T-helper 2 cell treated with Interferon-gamma antibody and Interleukin-4, amounts not matched to agents 5 μg/mL and 100 μg/mL, for 36 hours (primary cell): ENCODE data around the gene SETD1B.
"Not testable (repeated sequence)": the region's sequence is repeated elsewhere in the genome, so short reads cannot be mapped to it uniquely, and the experiment has no call there.

Source experiments
- DNase-seq: peaks from one replicate; pipeline ENCODE4 v3.0.0; 2021; ENCODE audit warnings: low spot score
- H3K27ac Mint-ChIP-seq: one replicate; pipeline ENCODE4 v1.8.0; 2021; ENCODE audit warnings: mild to moderate bottlenecking, mixed read lengths
- H3K27me3 Mint-ChIP-seq: one replicate; pipeline ENCODE4 v1.8.0; 2021; ENCODE audit warnings: low read depth, mixed read lengths
- H3K36me3 Mint-ChIP-seq: one replicate; pipeline ENCODE4 v1.8.0; 2021; ENCODE audit warnings: low read depth, mixed read lengths
- H3K4me1 Mint-ChIP-seq: one replicate; pipeline ENCODE4 v1.8.0; 2021; ENCODE audit warnings: low read depth, mixed read lengths
- H3K4me3 Mint-ChIP-seq: one replicate; pipeline ENCODE4 v1.8.0; 2022; ENCODE audit warnings: mild to moderate bottlenecking, moderate library complexity, mixed read lengths
- H3K9me3 Mint-ChIP-seq: one replicate; pipeline ENCODE4 v1.8.0; 2021; ENCODE audit warnings: mixed read lengths

SETD1B gene

GRCh38 chr12:121787063-121788025 lies 16.5 kb upstream of the SETD1B start:
- Mint-ChIP-seq H3K4me1 (peaks cover 74% of the 10 kb centered on the region), H3K9me3 (no peaks in the 10 kb centered on the region), H3K36me3 (peaks cover 63% of the 10 kb centered on the region), H3K27me3 (no peaks in the 10 kb centered on the region), H3K4me3 (peak overlapping the region; percentile 99), H3K27ac (peak overlapping the region; percentile 100)
- no peak for DNase-seq

GRCh38 chr12:121788176-121788818 lies 15.5 kb upstream of the SETD1B start:
- no peaks in the 10 kb centered on the region for H3K27me3 Mint-ChIP-seq
- DNase-seq: no peak
- H3K36me3 Mint-ChIP-seq: peaks cover 58% of the 10 kb centered on the region
- H3K4me3 Mint-ChIP-seq: peak overlapping the region; percentile 99
- H3K27ac Mint-ChIP-seq: peak overlapping the region; percentile 100
- no peaks in the 10 kb centered on the region for H3K9me3 Mint-ChIP-seq
- peaks cover 69% of the 10 kb centered on the region for H3K4me1 Mint-ChIP-seq

DNA sequence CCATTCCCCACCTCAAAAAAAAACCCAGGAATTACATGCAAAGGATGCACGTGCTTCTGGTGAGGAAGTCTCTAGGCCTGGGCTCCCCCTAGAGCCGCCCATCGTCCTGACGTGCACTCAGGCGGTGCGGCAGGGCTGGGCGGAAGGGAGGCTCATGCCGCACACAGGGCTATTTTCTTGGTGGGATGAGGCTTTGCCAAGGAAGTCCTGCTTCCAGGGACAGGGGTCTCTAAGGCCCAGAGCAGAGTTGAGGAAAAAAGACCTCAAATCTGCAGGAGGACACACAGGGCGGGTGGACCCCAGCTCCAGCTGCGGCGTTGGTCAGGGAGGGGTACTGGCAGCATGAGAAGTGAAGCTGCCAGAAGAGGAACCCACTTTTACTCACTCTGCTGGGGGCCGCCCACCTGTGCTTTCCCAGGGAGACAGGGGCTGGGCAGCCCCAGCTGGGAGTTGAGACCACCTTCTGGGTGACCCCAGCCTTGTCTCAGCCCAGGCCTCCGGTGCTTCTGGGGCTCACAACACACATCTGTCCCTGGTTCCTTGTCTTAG lies 14.5 kb upstream of the SETD1B start:
- peaks cover 55% of the 10 kb centered on the region for H3K36me3 Mint-ChIP-seq
- no peaks in the 10 kb centered on the region for H3K9me3 Mint-ChIP-seq
- peaks cover 63% of the 10 kb centered on the region for H3K4me1 Mint-ChIP-seq
- H3K27ac Mint-ChIP-seq: peak overlapping the region; percentile 100
- H3K4me3 Mint-ChIP-seq: peak overlapping the region; percentile 99
- DNase-seq: no peak
- H3K27me3 Mint-ChIP-seq: no peaks in the 10 kb centered on the region

GRCh38 chr12:121789800-121790728 lies 13.7 kb upstream of the SETD1B start:
- H3K27ac Mint-ChIP-seq: peak overlapping the region; percentile 100
- H3K36me3 Mint-ChIP-seq: peaks cover 49% of the 10 kb centered on the region
- H3K27me3 Mint-ChIP-seq: no peaks in the 10 kb centered on the region
- H3K4me3 Mint-ChIP-seq: peak overlapping the region; percentile 99
- H3K4me1 Mint-ChIP-seq: peaks cover 63% of the 10 kb centered on the region
- DNase-seq: peak; percentile 92
- H3K9me3 Mint-ChIP-seq: no peaks in the 10 kb centered on the region

- peak overlapping the region; percentile 99 for H3K4me3 Mint-ChIP-seq
- not testable (repeated sequence) for DNase-seq, H3K27me3 Mint-ChIP-seq, H3K9me3 Mint-ChIP-seq
- H3K4me1 Mint-ChIP-seq: peaks cover 67% of the 10 kb centered on the region
- H3K36me3 Mint-ChIP-seq: peaks cover 51% of the 10 kb centered on the region
- H3K27ac Mint-ChIP-seq: peak overlapping the region; percentile 100
These were observed 13.0 kb upstream of the SETD1B start for GRCh38 chr12:121790785-121791184.

- peaks cover 43% of the 10 kb centered on the region for H3K36me3 Mint-ChIP-seq
- peak overlapping the region; percentile 79 for H3K27ac Mint-ChIP-seq
These were observed 11.9 kb upstream of the SETD1B start for GRCh38 chr12:121791671-121792551.

GRCh38 chr12:121792607-121793439 lies 11.0 kb upstream of the SETD1B start:
- Mint-ChIP-seq H3K36me3 (peaks cover 40% of the 10 kb centered on the region), H3K4me1 (peaks cover 58% of the 10 kb centered on the region), H3K27ac (peak overlapping the region; percentile 79), H3K27me3 (no peaks in the 10 kb centered on the region), H3K9me3 (no peaks in the 10 kb centered on the region), H3K4me3 (peak overlapping the region; percentile 94)
- DNase-seq: peak; percentile 65

More at GRCh38 chr12:121791671-121792551, 11.9 kb upstream of the SETD1B start:
- Mint-ChIP-seq H3K9me3 (no peaks in the 10 kb centered on the region), H3K4me1 (peaks cover 61% of the 10 kb centered on the region), H3K27me3 (no peaks in the 10 kb centered on the region), H3K4me3 (peak overlapping the region; percentile 94)
- DNase-seq: no peak

GRCh38 chr12:121793440-121793837 lies 10.4 kb upstream of the SETD1B start, which contains the start of gene RHOF:
Gene RHOF (minus strand): TSS chr12:121793688. CDS start chr12:121793633, 55 bp downstream.
- Mint-ChIP-seq H3K4me1 (peaks cover 55% of the 10 kb centered on the region), H3K9me3 (no peaks in the 10 kb centered on the region), H3K4me3 (peak within 1 kb of the TSS; percentile 94), H3K27ac (peak within 1 kb of the TSS; percentile 95), H3K36me3 (peaks cover 36% of the 10 kb centered on the region), H3K27me3 (no peaks in the 10 kb centered on the region)
- no peak for DNase-seq

DNA sequence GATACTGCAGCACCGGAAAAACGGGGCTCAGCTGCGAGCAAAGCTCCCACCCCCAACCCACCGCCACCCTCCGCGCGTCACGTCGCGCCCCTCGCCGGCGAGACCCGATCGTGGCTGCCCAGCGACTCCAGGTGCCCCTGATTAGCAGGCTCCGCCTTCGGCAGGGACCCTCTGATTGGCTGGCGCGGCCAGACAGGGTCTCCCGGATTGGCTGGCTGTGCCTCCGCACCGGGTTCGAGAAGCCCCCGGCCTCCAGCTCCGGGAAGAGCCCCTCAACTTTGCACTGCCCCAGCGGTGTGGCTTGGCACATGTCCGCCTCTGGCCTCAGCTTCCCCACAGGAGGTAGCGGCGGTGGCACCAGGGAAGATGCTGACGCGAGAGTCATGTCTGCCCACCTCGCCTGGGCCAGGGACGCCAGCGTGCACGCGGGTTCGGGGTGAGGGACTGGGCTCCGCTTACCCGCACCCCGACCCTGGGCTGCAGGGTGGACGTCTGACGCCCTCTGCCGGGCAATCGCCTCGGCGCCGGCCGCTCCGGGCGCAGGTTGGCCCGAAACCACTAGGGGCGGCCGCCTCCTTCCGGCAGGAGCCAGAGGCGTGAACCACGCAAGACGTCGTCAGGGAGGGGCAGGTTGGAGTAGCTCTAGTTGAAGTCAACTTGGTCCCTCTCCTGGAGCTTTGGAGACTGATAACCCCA lies 9.8 kb upstream of the SETD1B start:
- Mint-ChIP-seq H3K27ac (peak overlapping the region; percentile 95), H3K36me3 (peaks cover 36% of the 10 kb centered on the region), H3K27me3 (no peaks in the 10 kb centered on the region), H3K4me3 (peak overlapping the region; percentile 85), H3K9me3 (no peaks in the 10 kb centered on the region), H3K4me1 (peaks cover 54% of the 10 kb centered on the region)
- peak; percentile 98 for DNase-seq

- Mint-ChIP-seq H3K36me3 (peaks cover 38% of the 10 kb centered on the region), H3K4me3 (peak overlapping the region; percentile 85), H3K9me3 (no peaks in the 10 kb centered on the region), H3K4me1 (peaks cover 53% of the 10 kb centered on the region), H3K27me3 (no peaks in the 10 kb centered on the region), H3K27ac (peak overlapping the region; percentile 95)
- DNase-seq: no peak
These were observed 9.2 kb upstream of the SETD1B start for GRCh38 chr12:121794534-121795033.
